DOHH2 (cell line): ENCODE results near the gene ZNF385C.

ENCODE experiments used
- CTCF ChIP-seq: fragments of 200-600 bp; sonication (generic); IDR thresholded peaks from one replicate; pipeline ENCODE4 v1.5.1; 2014; ENCODE audit warnings: antibody characterized with exemption, mild to moderate bottlenecking, low read depth, low read length; ENCODE audit not compliant: poor library complexity, severe bottlenecking
- EZH2phosphoT487 ChIP-seq: fragments of 200-600 bp; sonication (generic); IDR thresholded peaks from 2 replicates; pipeline ENCODE4 v1.6.1; 2017; ENCODE audit warnings: borderline replicate concordance, mild to moderate bottlenecking, antibody characterized with exemption, low read length, moderate library complexity, mixed read lengths

DNA sequence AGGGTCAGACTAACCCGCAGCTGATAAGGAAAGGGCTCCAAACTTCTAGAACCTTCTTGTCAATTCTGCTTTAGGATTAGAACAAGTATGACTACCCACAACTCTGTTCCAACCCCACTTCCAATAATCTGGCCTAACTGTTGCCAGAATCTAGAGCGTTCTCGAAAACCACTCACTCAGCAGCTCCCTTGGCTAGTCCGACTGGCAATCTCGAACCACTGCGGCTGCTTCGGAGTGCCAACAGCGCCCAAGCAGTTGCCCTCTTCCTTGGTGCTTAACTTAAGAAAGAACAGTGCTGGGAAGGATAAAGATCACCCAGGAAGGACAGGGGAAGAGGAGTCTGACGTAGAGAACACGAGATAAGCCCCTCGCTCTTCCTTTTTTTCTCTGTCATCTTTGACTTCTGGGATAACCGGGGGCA lies 81.9 kb downstream of the ZNF385C start:
- TF ChIP-seq CTCF: no peak
- TF ChIP-seq EZH2phosphoT487: no peak
